IgD-negative memory B cell (primary cell): ENCODE results near the gene GPD1L. TPM values are rescaled to one million over a fixed set of nuclear protein-coding genes. Genes with fewer than 3 reads are reported as not detected.
A peak's percentile ranks its signal among the peaks of the same experiment; 100 is the strongest.
"Not testable (repeated sequence)": the region's sequence is repeated elsewhere in the genome, so short reads cannot be mapped to it uniquely, and the experiment has no call there.

Source experiments
- H3K27ac Mint-ChIP-seq, 3 donors: one replicate each; pipeline ENCODE4 v1.8.0; 2020 to 2022; ENCODE audit warnings: mild to moderate bottlenecking in 3 of 3, mixed read lengths in 3 of 3, moderate library complexity in 1 of 3
- H3K27me3 Mint-ChIP-seq: one replicate; pipeline ENCODE4 v1.8.0; 2021; ENCODE audit warnings: mixed read lengths
- H3K36me3 Mint-ChIP-seq: one replicate; pipeline ENCODE4 v1.8.0; 2020; ENCODE audit warnings: mild to moderate bottlenecking, mixed read lengths
- H3K4me1 Mint-ChIP-seq, 3 donors: one replicate each; pipeline ENCODE4 v1.8.0; 2020 to 2022; ENCODE audit warnings: mixed read lengths in 3 of 3, mild to moderate bottlenecking in 1 of 3
- H3K4me3 Mint-ChIP-seq, 4 donors: one replicate each; pipeline ENCODE4 v1.8.0; 2020 to 2022; ENCODE audit warnings: mild to moderate bottlenecking in 4 of 4, mixed read lengths in 4 of 4, moderate library complexity in 3 of 4
- H3K9me3 Mint-ChIP-seq, 3 donors: one replicate each; pipeline ENCODE4 v1.8.0; 2020 to 2021; ENCODE audit warnings: mixed read lengths in 3 of 3, mild to moderate bottlenecking in 1 of 3
- polyA plus RNA-seq: library from polyadenylated mRNA; unstranded; fragments of 300-500 nt; fragmentation: Illumina TruSeq; gene quantifications from one replicate; pipeline ENCODE4 v1.2.3, GENCODE V29; 2021

The GPD1L gene
- 6.0 TPM for polyA plus RNA-seq

DNA sequence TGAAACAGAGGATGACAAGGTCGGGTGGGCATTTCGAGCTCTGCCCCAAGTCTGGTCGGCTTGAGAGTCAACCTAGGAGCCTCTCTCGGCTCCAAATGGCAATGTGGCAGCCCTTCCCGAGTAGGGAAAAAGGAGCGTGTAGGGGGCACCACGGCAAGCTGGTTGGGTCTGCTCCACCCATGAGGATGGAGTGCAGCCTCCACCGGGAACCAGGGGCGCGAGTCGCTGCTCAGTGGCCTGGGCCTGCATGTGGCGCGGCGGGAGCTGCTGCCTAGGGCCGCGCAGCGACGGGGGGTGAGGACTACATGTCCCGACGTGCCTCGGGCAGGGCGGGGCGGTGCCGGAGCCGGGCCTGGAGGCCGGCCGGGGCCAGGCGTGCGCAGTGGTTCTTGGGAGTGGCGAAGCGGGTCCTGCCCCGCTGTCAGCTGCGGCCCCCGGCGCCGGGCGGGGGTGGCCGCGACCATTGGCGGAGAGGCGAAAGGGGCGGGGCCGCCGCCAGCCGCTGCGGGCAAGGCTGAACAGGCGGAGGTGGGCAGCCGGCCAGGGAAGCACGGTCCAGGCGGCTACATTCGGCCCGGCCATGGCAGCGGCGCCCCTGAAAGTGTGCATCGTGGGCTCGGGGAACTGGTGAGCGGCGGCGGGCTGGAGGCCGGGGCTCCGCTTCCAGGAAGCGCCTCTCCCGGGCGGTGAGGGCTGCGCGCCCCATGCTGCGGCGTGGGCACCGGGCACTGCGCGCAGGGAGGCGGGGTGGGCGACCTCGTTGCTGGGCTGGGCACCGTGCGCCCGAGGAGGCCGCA lies at the start of gene GPD1L:
Gene GPD1L, plus strand, starts transcription at position 489 of the 797 bp plus-strand sequence. Its CDS starts 92 bp downstream, at position 581.
- Mint-ChIP-seq H3K9me3 (peaks cover 3 to 10% (median 4%) of the 10 kb centered on the region in 3 donors), H3K36me3 (peaks cover 1% of the 10 kb centered on the region), H3K4me1 (peaks cover 0 to 16% (median 11%) of the 10 kb centered on the region in 3 donors), H3K27me3 (no peaks in the 10 kb centered on the region), H3K27ac (peak within 1 kb of the TSS; percentile 71 to 89 (median 77)), H3K4me3 (peak within 1 kb of the TSS; percentile 89 to 96 (median 92))

- H3K27ac Mint-ChIP-seq, H3K27me3 Mint-ChIP-seq, H3K36me3 Mint-ChIP-seq, H3K4me1 Mint-ChIP-seq, H3K9me3 Mint-ChIP-seq, H3K4me3 Mint-ChIP-seq: not testable (repeated sequence)
Measured at GRCh38 chr3:32058465-32058864, 48.0 kb upstream of the GPD1L start.

GRCh38 chr3:32062950-32063582 lies 43.4 kb upstream of the GPD1L start:
- no peak overlapping the region for H3K27ac Mint-ChIP-seq
- H3K4me3 Mint-ChIP-seq = no peak overlapping the region
- H3K36me3 Mint-ChIP-seq = no peaks in the 10 kb centered on the region

DNA sequence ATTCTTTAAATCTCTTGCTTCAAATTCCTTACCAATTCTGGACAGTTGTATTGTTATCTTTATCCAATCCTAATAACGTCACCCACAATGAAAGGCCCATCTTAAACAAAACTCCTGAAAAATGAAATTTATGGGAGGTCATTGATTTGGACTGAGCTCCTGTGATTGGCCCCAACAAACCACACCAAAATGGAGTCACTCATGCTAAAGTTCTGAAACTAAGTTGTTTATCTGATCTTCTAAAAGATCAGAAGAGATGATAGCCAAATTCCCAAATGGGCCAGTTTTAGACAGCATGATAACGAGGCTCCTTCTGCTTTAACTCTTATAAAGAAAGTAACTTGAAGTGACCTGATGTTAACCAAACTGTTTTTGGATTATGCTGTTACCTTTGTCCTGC lies 39.7 kb upstream of the GPD1L start:
- Mint-ChIP-seq H3K27me3 (no peaks in the 10 kb centered on the region), H3K36me3 (no peaks in the 10 kb centered on the region), H3K9me3 (no peaks in the 10 kb centered on the region), H3K4me3 (no peak overlapping the region), H3K27ac (no peak overlapping the region), H3K4me1 (no peaks in the 10 kb centered on the region)

More at GRCh38 chr3:32062950-32063582, 43.4 kb upstream of the GPD1L start:
- Mint-ChIP-seq H3K9me3 (no peaks in the 10 kb centered on the region), H3K4me1 (peaks cover 0 to 4% (median 2%) of the 10 kb centered on the region in 3 donors), H3K27me3 (no peaks in the 10 kb centered on the region)

DNA sequence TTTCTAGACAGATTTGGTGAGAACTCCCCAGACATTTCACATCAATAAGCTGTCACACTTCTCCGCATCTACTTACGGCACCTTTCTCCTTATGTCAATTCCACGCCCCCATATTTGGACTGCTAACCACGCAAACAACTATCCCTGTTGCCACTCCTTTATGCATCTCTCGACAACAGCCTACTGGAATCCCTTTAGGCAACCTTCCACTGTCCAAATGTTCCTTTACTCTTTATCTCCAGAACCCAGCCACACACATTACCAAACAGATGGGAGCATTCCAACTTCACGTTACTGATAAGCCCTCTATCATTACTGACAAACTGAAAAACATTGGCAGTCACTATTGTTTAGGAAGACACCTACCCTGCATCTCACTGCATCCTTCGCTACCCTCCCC lies 32.2 kb upstream of the GPD1L start:
- not testable (repeated sequence) for H3K4me3 Mint-ChIP-seq, H3K27me3 Mint-ChIP-seq, H3K9me3 Mint-ChIP-seq, H3K36me3 Mint-ChIP-seq, H3K27ac Mint-ChIP-seq
- peaks cover 7 to 15% (median 13%) of the 10 kb centered on the region in 3 donors for H3K4me1 Mint-ChIP-seq

GRCh38 chr3:32076566-32076965 lies 29.9 kb upstream of the GPD1L start:
- no peaks in the 10 kb centered on the region for H3K36me3 Mint-ChIP-seq
- peak overlapping the region in 1 of 3 donors; percentile 36 for H3K27ac Mint-ChIP-seq
- H3K4me3 Mint-ChIP-seq = no peak overlapping the region
- H3K27me3 Mint-ChIP-seq = peaks cover 1% of the 10 kb centered on the region
- peaks cover 10 to 27% (median 26%) of the 10 kb centered on the region in 3 donors for H3K4me1 Mint-ChIP-seq
- H3K9me3 Mint-ChIP-seq = peaks cover 0 to 3% (median 0%) of the 10 kb centered on the region in 3 donors

- peaks cover 0 to 3% (median 0%) of the 10 kb centered on the region in 3 donors for H3K9me3 Mint-ChIP-seq
- no peak overlapping the region for H3K27ac Mint-ChIP-seq
- peaks cover 1% of the 10 kb centered on the region for H3K27me3 Mint-ChIP-seq
- H3K4me3 Mint-ChIP-seq = peak overlapping the region in 3 of 4 donors; percentile 8 to 78 (median 18)
- H3K4me1 Mint-ChIP-seq = peaks cover 10 to 27% (median 26%) of the 10 kb centered on the region in 3 donors
- no peaks in the 10 kb centered on the region for H3K36me3 Mint-ChIP-seq
Measured at GRCh38 chr3:32077260-32078084, 28.9 kb upstream of the GPD1L start.

GRCh38 chr3:32078085-32078634 lies 28.3 kb upstream of the GPD1L start:
- H3K27ac Mint-ChIP-seq = no peak overlapping the region
- H3K27me3 Mint-ChIP-seq = peaks cover 1% of the 10 kb centered on the region
- peaks cover 10 to 27% (median 26%) of the 10 kb centered on the region in 3 donors for H3K4me1 Mint-ChIP-seq
- H3K4me3 Mint-ChIP-seq = peak overlapping the region in 3 of 4 donors; percentile 8 to 78 (median 29)
- no peaks in the 10 kb centered on the region for H3K36me3 Mint-ChIP-seq
- peaks cover 0 to 3% (median 0%) of the 10 kb centered on the region in 3 donors for H3K9me3 Mint-ChIP-seq

DNA sequence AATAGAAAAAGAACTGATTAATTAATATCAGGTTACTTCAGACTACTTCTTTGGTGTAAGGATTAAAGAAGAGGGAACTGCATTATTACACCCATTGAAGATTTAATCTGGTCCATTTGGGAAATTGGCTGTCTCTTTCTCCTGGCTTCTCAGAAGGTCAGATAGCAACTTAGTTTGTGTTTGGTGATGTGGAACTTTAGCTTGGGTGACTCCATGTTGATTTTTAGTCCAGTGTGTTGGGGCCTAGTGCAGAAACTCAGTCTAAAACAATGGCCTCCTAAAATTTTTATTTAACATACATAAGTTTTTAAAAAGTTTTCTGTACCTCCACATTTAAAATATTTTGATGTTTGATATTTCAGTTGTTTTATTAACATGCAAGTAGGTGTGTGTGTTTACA lies 27.6 kb upstream of the GPD1L start:
- H3K27me3 Mint-ChIP-seq = peaks cover 1% of the 10 kb centered on the region
- H3K9me3 Mint-ChIP-seq = peaks cover 0 to 3% (median under 1%) of the 10 kb centered on the region in 3 donors
- H3K4me1 Mint-ChIP-seq = peaks cover 10 to 27% (median 26%) of the 10 kb centered on the region in 3 donors
- H3K4me3 Mint-ChIP-seq = no peak overlapping the region
- H3K36me3 Mint-ChIP-seq = no peaks in the 10 kb centered on the region
- H3K27ac Mint-ChIP-seq = no peak overlapping the region

DNA sequence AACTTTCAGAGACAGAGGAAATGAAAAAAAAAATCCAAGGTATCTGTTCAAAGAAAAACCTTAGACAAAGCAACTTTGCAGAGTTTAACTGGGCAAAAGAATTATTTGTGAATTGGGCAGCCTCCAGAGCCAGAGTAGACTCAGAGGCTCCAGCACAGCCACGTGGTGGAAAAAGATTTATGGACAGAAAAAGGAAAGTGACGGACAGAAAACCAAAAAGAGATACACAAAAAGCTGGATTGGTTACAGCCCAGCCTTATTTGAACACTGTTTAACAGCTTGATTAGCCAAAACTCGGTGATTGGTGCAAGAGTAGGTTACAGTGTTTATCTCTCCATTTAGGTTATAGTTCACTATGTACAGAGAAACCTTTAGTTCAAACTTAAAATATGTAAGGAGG lies 23.7 kb upstream of the GPD1L start:
- H3K36me3 Mint-ChIP-seq = no peaks in the 10 kb centered on the region
- no peak overlapping the region for H3K27ac Mint-ChIP-seq
- peaks cover 9 to 24% (median 21%) of the 10 kb centered on the region in 3 donors for H3K4me1 Mint-ChIP-seq
- no peaks in the 10 kb centered on the region for H3K27me3 Mint-ChIP-seq
- H3K9me3 Mint-ChIP-seq = peaks cover 0 to 5% (median 3%) of the 10 kb centered on the region in 3 donors
- H3K4me3 Mint-ChIP-seq = no peak overlapping the region

DNA sequence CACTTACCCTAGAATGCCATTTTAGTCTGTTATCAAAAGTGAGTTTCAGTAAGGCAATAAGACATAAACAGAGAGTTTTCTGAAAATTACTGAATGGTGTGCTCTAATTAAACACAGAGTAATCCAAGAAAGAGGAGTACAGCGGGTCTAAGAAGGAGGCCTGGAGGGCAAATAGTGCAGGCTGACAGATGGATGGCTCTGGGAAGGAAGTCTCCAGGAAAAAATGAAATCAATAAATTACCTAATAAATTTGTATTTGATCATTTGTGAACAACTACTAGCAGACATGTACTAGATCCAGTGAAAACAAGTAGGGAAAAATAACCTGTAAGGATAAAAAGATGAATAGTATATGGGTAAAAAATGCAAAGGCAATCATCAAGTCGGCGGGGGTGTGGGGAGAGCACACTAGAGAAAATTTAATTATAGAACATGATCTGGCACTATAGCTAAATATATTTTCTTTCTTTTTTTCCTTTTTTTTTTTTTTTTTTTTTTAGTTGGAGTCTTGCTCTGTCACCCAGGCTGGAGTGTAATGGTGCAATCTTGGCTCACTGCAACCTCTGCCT lies 22.6 kb upstream of the GPD1L start:
- Mint-ChIP-seq H3K4me3 (no peak overlapping the region), H3K27me3 (no peaks in the 10 kb centered on the region), H3K36me3 (no peaks in the 10 kb centered on the region), H3K27ac (no peak overlapping the region), H3K9me3 (peaks cover 1 to 5% (median 3%) of the 10 kb centered on the region in 3 donors), H3K4me1 (peaks cover 3 to 13% (median 12%) of the 10 kb centered on the region in 3 donors)

GRCh38 chr3:32084870-32085269 lies 21.6 kb upstream of the GPD1L start:
- Mint-ChIP-seq H3K27me3 (no peaks in the 10 kb centered on the region), H3K4me3 (no peak overlapping the region), H3K27ac (no peak overlapping the region), H3K36me3 (no peaks in the 10 kb centered on the region), H3K9me3 (peaks cover 3 to 8% (median 5%) of the 10 kb centered on the region in 3 donors), H3K4me1 (peaks cover 3 to 11% (median 11%) of the 10 kb centered on the region in 3 donors)

DNA sequence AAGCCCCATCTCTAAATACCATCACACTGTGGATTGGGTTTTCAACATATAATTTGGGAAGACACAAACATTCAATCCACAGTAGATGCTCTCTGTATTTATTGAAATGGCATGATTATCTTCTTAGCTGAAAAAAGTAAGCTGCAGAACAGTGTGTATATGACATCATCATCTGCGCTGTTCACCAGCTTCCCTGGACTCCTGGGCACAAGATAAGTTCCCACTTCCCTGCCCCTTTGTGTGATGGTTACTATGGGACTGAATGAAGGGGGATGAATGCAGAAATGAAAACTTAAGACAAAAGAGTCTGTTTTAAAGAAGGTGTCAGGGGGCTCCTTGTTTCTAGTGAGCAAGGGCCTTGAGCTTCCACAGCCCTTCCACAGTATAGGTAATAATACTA lies 20.0 kb upstream of the GPD1L start:
- Mint-ChIP-seq H3K4me3 (no peak overlapping the region), H3K9me3 (peaks cover 0 to 8% (median 5%) of the 10 kb centered on the region in 3 donors), H3K27ac (no peak overlapping the region), H3K36me3 (no peaks in the 10 kb centered on the region), H3K27me3 (no peaks in the 10 kb centered on the region), H3K4me1 (peaks cover 2% of the 10 kb centered on the region in 3 donors)

- Mint-ChIP-seq H3K4me3 (no peak overlapping the region), H3K4me1 (peaks cover 6 to 8% (median 6%) of the 10 kb centered on the region in 3 donors), H3K27me3 (no peaks in the 10 kb centered on the region), H3K27ac (no peak overlapping the region), H3K36me3 (no peaks in the 10 kb centered on the region), H3K9me3 (peaks cover 0 to 8% (median 2%) of the 10 kb centered on the region in 3 donors)
Measured at GRCh38 chr3:32089476-32089875, 16.9 kb upstream of the GPD1L start.
